CMK (cell line): ENCODE results near the gene GOLPH3L.
"Not testable (repeated sequence)": the region's sequence is repeated elsewhere in the genome, so short reads cannot be mapped to it uniquely, and the experiment has no call there.

Experiments
- DNase-seq: peaks from one replicate; pipeline ENCODE4 v3.0.0-alpha.2; 2010; ENCODE audit warnings: low read depth

The GOLPH3L gene

GRCh38 chr1:150657064-150657463 lies 39.9 kb downstream of the GOLPH3L start:
- DNase-seq = not testable (repeated sequence)

GRCh38 chr1:150654635-150655034 lies 42.3 kb downstream of the GOLPH3L start:
- not testable (repeated sequence) for DNase-seq

- DNase-seq = no peak
These were observed 46.8 kb downstream of the GOLPH3L start for GRCh38 chr1:150650193-150650592.

- no peak for DNase-seq
These were observed 47.4 kb downstream of the GOLPH3L start for GRCh38 chr1:150649441-150650075.

- no peak for DNase-seq
These were observed 54.7 kb downstream of the GOLPH3L start for GRCh38 chr1:150642296-150642695.

DNA sequence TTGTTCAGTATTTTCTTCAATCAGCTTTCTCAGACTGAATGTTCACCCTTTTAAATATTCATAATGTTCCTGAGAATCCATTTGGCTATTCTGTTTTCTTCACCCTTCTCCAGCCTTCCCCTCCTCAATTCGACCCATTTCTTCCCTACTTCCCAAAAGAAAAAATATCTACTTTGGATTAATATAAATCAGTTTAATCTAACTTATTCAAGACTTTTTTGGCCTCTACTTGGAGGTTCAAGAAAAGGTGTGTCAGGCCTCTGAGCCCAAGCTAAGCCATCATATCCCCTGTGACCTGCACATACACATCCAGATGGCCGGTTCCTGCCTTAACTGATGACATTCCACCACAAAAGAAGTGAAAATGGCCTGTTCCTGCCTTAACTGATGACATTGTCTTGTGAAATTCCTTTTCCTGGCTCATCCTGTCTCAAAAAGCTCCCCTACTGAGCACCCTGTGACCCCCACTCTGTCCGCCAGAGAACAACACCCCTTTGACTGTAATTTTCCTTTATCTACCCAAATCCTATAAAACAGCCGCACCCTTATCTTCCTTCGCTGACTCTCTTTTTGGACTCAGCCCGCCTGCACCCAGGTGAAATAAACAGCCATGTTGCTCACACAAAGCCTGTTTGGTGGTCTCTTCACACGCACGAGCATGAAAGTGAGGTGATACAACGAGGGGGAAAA lies 55.7 kb downstream of the GOLPH3L start:
- not testable (repeated sequence) for DNase-seq

DNA sequence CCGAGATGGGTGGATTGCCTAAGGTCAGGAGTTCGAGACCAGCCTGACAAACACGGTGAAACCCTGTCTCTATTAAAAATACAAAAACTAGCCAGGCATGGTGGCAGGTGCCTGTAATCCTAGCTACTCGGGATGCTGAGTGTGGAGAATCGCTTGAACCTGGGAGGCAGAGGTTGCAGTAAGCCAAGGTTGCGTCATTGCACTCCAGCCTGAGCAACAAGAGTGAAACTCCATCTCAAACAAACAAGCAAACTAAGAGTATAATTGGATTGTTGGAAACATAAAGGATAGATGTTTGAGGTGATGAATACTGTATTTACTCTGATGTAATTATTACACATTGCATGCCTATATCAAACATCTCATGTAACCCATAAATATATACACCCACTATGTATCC lies 58.5 kb downstream of the GOLPH3L start:
- DNase-seq = not testable (repeated sequence)

DNA sequence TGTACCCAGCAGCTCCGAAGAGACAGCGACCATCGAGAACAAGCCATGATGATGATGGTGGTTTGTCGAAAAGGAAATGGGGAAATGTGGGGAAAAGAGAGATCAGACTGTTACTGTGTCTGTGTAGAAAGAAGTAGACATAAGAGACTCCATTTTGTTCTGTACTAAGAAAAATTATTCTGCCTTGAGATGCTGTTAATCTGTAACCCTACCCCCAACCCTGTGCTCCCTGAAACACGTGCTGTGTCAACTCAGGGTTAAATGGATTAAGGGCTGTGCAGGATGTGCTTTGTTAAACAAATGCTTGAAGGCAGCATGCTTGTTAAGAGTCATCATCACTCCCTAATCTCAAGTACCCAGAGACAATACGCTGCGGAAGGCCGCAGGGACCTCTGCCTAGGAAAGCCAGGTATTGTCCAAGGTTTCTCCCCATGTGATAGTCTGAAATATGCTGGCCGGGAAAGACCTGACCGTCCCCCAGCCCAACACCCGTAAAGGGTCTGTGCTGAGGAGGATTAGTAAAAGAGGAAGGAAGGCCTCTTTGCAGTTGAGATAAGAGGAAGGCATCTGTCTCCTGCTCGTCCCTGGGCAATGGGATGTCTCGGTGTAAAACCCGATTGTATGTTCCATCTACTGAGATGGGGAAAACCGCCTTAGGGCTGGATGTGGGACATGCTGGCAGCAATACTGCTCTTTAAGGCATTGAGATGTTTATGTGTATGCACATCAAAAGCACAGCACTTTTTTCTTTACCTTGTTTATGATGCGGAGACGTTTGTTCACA lies 61.9 kb downstream of the GOLPH3L start:
- DNase-seq = not testable (repeated sequence)

DNA sequence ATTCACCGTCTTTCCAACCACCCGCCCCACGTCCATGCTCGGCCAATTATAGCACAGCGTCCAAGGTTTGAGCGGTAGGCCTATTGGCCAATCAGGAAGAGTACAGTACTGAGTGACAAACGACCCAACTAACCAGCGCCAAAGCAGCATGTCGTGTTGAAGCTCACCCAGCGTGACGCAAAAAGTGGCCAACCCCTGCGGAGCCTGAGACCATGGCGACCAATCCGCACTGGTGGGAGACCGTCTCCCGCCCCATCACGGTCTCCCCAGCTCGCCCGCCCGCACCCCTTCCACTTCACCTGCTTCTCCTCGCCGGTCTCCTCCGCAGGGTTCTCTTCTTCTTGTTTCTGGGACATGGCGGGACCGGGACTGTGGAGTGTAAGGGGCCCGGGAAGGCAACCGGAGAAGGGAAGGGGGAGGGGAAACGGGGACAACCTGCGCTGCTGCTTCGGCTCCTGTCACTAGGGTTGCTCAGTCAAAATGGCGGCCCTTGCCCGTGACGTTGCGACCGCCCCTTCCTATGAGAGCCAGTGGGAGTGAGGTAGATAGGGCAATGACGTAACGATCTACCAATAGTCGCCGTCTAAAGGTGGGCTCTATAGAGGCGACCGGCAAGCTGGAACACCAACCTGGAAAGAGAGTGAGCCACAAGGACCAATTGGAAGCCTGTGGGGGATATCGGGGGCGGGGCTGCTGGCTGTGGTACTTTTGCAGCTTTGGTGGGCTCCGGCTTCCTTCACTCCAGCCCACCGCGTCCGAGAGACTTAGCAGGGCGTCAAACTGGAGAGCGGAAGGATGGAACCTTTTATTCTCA lies 67.6 kb downstream of the GOLPH3L start, which contains the start of gene ENSA:
Gene ENSA, minus strand, starts transcription at position 498 of the 814 bp plus-strand sequence. Its CDS starts 142 bp downstream, at position 356.
- DNase-seq = peak; percentile 95

- no peak for DNase-seq
These were observed 68.2 kb downstream of the GOLPH3L start for GRCh38 chr1:150628766-150629114.

GRCh38 chr1:150627826-150628410 lies 69.0 kb downstream of the GOLPH3L start:
- no peak for DNase-seq

GRCh38 chr1:150626150-150626549 lies 70.8 kb downstream of the GOLPH3L start:
- no peak for DNase-seq

DNA sequence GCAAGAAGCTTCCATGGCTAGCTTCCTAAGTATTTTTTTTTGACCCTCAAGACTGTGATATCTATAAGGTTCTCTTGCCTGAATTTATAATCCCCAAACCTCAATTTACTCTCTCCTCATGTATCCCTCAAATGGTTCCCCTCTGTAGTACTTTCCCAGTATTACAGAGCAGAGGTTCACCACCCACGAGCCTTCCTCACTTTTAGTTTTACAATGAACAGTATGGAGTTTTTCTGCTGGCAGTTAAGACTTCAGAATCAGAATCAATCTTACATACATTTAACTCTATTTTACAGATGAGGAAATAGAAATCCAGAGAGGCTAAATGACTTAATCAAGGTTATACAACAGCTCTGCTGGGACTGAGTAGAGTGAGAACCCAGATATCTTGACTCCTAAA lies 72.4 kb downstream of the GOLPH3L start:
- DNase-seq = not testable (repeated sequence)

GRCh38 chr1:150624134-150624533 lies 72.8 kb downstream of the GOLPH3L start:
- DNase-seq = not testable (repeated sequence)

DNA sequence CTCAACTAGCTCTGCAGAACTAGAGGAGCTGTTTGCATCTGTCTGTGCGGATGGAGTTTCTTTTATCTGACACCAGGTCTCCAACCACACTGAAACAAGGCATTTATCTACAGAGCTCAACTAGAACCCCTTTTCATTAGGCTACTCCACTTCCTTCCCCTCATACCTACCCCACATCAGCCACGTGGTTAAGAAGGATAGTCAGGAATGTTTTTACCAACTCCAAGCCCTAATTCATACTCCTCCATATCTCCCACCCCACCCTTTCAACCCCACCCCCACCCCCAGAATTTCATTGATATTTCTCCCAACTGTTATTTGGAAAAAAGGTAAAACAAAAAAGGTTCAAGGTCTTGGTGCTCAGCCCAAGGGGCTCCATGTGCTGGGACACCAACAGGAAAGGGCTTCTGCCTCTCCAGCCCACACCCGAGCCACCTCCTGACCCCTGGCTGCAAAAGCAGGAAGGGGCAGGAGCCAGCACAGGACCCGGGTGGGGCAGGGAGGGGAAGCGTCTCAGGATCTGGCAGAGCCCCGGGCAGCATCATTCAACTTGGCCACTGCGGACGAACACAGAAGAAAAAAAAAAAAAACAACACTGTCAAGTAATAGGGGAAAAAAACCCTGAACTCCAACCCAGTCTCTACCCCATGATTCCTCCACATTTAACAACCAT lies 74.5 kb downstream of the GOLPH3L start:
- DNase-seq = peak; percentile 62

GRCh38 chr1:150621497-150622302 lies 75.3 kb downstream of the GOLPH3L start:
- no peak for DNase-seq

DNA sequence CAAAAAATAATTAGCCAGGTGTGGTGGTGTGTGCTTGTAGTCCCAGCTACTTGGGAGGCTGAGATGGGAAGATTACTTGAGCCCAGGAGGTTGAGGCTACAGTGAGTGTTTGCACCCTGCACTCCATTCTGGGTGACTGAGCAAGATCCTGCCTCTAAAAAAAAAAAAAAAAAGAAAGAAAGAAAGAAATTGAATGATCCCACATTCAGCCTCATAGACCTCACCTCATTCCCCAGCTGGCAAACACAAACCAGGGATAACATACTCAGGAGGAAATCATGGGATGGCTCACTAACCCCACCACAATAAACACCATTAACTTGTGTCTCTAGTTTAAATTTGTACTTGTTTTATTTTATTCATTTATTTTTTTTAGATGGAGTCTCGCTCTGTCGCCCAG lies 76.0 kb downstream of the GOLPH3L start:
- DNase-seq = no peak

DNA sequence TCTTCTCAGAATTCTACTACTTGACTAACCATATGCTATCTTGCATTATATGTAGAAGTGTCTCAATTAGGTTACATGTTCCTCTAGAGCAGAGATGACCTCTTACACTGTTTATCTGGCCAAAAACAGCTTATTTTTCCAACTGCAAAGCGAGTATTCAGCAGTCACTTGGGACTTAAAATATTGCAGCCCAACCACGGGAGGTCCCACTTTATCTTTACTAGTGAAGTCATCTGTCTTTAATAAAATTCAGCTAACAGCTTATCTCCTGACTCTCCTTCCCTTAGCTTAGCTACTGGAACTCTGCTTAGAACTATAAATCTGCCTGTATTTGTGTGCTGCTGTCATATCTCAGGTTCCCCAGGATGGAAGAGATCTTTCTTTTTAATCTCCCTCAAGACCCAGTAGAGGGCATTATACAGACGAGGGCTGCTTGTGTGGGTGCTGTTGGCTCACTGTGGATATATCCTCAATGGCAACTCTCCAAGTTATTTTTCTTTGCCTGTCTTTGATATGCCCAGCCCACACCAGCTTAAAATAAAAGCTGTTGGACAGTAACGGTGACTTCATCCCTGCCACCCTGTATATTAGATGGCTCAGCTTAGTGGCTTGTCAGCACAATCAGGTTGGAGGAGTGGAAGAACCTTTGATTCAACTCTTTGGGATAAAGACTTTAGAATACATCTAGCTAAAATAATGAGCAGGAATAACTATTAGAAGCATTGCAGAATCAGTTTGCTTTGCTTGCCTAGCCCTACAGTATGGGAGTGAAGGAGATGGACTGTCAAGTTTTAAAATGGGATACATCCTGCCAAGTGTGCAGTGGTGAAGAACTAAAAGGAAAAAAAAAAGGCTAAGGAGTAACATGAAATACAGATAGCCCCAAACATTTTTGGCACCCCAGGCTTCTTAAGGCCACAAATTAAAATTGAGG lies 77.1 kb downstream of the GOLPH3L start:
- no peak for DNase-seq
